GM18858 (cell line): Measurements from ENCODE around the gene FBXL7.

Experiments
- ATAC-seq: cut with Tn5 transposase; IDR thresholded peaks from one replicate; pipeline ENCODE4 v1.9.1; 2021; ENCODE audit not compliant: unreplicated experiment

Gene FBXL7

GRCh38 chr5:15501091-15501791 is 1.3 kb downstream of the FBXL7 start:
- ATAC-seq: no peak

GRCh38 chr5:15502208-15502607 is 2.2 kb downstream of the FBXL7 start:
- no peak for ATAC-seq

GRCh38 chr5:15506146-15506545 is 6.2 kb downstream of the FBXL7 start:
- no peak for ATAC-seq

DNA sequence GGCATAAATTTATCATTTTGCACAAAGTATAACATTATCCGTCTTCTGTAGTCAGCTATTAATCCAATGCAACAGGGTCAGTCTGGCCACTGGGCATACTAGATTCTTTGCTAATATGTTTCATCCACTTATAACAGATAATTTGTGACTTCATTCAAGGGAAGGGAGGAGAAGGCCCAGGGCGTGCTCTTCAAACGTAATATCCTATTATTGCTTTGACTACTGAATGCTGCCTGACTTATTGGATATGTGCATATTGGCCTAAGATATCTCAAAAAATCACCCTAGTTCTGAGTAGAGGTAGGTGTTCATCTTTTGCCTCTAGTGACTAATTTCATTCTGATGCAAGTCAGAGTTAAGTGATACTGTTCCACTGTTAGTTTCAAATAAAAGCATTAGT is 6.9 kb downstream of the FBXL7 start:
- no peak for ATAC-seq

DNA sequence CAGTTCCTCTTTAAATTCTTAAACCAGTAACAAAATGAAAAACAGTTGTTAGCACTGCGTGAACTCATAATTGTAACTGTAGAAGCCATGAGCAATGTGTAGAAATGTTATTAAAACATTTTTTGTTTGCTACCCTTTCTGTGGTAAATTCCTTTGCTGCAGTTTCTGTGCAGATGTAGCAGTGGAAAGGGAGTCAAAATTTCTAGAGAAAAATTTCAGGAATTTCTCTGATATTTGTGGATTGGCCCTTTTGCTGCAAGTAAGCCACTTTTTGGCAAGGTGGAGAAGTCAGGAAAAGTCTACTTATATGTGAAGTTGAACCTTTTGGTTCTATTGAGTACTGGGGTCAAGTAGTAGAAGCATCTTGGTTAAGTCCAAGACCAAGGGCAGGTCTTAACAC is 10.1 kb downstream of the FBXL7 start:
- no peak for ATAC-seq

DNA sequence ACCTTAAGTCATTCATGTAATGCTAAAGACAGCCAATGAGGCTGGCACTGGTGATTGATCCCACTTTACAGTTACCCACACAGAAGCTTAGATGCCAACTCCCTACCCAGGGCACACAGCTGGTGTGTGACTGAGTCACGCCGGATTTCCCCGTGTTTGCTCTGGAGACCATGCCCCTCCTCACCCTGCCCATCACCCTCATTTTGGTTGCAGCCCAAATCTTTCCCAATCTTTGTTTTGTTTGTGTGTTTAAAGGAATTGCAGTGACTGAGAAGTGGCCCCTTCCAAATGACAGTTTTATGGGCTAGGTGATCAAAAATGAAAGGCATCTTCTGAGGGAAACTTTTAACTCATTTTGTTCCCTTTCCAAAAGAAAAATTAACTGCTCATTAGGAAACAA is 10.9 kb downstream of the FBXL7 start:
- no peak for ATAC-seq

DNA sequence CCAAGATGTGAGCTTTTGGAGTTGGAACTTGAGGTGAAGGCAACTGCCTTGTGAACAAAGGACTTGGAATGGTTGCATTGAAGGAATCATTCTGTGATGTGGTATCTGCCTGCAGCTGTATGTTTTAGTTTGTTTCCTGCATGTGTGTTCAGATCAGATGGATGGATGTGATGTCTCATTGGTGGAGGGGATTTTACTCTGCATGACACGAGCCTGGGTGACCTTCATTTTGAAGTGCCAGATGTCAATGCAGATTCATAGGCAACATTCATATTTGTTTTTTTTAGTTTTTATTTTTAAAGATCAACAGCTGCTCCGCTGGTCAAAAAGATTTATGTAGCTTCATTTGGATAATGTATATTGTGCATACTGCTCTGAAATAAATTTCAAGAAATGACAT is 13.5 kb downstream of the FBXL7 start:
- ATAC-seq: no peak

- ATAC-seq: no peak
Observed at GRCh38 chr5:15513911-15514310, 13.9 kb downstream of the FBXL7 start.

DNA sequence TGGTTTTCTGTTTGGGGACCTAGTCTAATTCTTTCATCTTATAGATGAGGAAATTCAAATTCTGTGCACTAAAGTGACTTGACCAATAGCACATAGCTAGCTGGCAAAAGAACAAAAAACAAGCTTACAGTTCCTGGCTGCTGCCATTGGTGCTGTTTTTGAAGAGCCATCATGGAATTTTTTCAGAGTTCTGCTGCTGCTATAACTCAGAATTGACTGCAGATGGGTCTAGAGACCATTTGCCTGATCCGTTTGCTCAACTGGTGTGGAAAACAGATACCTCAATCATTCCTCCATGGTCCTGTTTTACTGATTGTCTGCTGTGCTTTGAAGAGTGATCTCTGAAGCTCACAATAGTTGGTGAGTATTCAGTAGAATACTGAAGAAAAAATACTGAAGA is 15.2 kb downstream of the FBXL7 start:
- ATAC-seq: no peak

DNA sequence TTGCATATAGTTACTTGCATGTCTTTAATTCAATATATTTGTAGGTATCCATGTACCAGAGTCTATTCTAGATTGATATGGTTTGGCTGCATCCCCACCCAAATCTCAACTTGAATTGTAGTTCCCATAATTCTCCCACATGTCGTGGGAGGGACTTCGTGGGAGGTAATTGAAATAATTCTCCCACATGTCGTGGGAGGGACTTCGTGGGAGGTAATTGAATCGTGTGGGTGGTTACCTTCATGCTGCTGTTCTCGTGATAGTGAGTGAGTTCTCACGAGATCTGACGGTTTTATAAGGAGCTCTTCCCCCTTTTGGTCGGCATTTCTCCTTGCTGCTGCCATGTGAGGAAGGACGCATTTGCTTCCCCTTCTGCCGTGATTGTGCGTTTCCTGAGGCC is 16.5 kb downstream of the FBXL7 start:
- ATAC-seq: no peak

DNA sequence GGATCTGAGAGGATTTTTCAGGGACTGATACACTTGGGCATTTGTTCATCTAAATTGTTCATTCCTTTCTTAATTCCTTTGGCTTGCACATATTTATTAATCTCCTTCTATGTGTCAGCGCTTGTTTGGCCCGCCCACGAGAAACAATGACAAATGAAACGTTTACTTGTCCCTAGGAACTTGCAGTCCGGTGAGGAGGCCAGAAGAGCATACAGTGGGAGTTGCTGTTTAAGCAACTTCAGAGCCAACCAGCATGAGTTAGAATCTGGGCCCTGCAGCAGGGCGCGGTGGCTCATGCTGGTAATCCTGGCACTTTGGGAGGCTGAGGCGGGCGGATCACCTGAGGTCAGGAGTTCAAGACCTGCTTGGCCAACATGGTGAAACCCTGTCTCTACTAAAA is 18.8 kb downstream of the FBXL7 start:
- no peak for ATAC-seq

DNA sequence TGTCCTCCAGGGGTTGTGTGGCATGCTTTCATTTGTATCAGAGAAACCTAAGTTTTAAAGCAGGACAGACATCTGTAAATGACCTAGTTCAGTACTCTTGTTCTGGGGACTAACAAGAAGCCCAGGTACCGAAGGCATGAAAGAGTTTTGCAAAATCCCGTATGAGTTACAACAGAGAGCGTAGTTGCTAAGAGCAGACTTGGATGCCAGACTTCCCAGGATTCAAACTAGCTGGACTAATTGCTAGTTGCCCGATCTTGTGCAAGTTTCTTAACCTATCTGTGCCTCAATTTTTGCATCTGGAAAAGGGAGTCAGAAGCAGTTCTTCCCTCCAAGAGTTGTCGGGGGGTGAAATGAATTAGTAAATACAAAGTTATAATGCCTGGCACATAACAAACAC is 20.9 kb downstream of the FBXL7 start:
- no peak for ATAC-seq

DNA sequence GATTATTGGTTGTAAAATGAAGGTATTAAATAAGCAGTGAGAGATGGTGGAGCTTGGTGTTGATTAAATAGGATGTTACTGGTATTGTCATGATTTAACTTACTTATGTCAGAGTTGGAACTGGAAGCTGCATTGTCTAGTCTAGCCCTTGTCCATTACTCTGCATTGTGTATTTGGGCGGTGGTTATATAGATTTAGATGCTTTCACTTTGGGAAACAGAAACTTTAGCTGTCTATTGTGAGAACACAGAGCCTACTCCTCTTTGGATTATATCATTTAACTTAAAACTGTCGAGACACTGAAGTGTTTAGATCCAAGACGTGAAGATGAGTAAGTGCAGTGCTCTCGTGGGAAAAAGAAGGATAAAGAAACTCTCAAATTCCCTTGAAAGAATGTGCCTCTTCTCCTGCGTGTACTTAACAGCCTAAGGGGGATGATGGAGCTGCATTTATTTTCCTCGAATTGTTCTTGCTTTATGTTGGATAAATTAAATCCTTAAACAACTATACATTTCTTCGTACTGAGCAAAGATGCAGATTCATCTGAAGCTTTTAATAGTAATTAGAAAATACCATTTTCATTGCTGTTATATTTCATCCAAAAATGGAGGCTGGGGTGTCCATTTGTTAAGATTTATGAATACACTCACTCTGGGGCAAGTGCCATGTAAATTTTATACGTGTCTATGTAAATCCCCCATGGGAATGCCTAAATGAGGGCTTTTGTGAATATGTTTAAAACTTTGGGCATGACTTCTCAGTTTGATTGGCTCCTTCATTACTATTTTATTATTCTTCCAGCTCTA is 21.6 kb downstream of the FBXL7 start:
- ATAC-seq: no peak

DNA sequence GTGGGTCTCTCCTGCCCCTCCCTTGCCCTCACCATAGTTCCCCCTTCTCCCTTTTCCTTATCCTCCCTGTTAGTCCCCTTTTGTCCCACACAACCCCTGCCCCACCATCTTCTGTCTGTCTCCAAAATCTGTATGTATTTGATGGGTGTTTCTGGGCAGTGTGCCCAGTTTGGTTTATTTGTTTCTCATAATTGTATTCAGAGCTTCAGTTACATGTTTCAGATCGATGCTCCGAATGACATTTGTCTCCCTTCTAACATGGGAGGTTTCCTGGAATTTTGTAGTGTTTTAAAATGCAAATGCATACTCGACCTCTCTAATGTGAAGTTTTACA is 22.2 kb downstream of the FBXL7 start:
- ATAC-seq: no peak

DNA sequence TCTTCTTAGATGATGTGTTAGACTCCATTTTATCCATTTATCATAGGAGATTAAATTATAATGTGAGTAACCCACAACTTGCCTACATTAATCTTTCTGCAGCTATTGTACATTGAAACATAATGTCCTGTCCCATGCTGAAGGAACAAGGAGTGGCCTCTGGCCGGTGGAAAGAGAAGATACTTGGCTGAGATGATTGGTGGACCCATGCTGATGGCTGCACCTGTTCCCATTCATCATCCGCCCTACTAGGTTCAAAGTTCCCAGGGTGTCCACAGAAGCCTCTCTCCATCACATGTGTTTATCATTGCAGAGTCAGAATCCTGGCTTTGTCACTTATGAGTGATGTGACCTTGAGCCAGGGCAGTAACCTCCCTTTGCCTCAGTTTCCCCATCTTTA is 24.7 kb downstream of the FBXL7 start:
- no peak for ATAC-seq

- no peak for ATAC-seq
Observed at GRCh38 chr5:15525703-15526275, 25.8 kb downstream of the FBXL7 start.

GRCh38 chr5:15526413-15526812 is 26.4 kb downstream of the FBXL7 start:
- no peak for ATAC-seq

- ATAC-seq: no peak
Observed at GRCh38 chr5:15528476-15528875, 28.5 kb downstream of the FBXL7 start.

DNA sequence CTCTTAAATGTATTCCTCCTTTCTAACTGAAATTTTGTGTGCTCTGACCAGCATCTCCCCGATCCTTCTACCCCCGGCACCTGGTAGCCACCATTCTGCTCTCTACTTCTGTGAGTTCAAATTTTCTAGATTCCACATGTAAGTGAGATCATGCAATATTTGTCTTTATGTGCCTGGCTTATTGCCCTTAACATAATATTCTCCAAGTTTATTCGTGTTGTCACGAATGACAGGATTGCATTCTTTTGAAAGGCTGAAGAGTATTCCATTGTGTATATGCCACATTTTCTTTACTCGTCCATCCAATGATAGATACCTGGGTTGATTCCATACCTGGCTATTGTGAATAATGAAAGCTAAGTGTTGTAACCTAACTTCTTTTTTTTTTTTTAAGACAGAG is 29.0 kb downstream of the FBXL7 start:
- no peak for ATAC-seq

GRCh38 chr5:15529821-15530220 is 29.8 kb downstream of the FBXL7 start:
- ATAC-seq: no peak

DNA sequence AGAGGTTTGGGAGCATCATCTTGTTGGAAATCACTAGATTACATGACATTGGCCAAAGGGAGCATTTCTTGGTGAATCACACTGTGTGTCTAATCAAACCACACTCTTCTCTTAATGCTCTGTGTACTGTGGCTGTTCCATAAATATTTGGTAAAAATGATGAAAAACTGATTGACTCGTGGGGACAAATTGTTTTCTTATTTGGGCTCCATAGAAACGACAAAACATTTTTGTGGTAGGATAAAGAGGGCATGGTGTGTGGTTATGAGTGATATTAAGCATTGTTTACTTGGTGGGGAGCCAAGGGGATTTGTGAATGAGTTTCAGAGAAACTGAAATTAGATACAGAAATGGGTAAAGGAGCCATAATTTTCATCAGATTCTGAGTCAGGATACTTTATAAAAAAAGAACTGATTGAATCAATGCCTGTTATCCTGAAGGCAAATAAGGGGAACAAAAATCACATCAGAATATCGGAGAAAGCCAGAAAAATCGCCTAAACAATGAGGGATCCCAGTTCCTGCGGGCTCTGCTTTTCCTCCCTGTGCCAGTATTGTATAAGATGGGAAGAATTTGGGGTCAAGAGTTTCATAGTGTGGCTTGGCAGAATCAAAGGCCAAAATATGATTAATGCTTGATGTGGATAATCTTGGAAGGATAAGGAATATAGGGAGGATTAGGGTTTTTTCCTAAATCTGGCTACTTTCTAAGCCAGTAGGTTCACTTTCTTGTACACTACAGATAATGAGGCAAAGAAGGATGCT is 33.3 kb downstream of the FBXL7 start:
- no peak for ATAC-seq

DNA sequence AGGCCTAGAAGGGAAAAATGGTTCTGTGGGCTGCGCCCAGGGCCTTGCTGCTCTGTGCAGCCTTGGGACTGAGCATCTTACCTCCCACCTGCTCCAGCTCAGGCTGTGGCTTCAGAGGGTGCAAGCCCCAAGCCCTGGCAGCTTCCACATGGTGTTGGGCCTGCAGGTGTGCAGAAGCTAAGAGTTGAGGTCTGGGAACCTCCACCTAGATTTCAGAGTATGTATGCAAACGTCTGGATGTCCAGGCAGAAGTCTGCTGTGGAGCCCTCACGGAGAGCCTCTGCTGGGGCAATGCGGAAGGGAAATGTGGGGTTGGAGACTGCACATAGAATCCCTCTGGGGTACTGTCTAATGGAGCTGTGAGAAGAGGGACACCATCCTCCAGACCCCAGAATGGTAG is 36.0 kb downstream of the FBXL7 start:
- no peak for ATAC-seq
